Upper lobe of left lung (tissue), 6 donors: Measurements from ENCODE around the gene CEACAM18. TPM values are rescaled to one million over a fixed set of nuclear protein-coding genes. Genes with fewer than 3 reads are reported as not detected.

Experiments used
- ATAC-seq, 2 donors: fragments of 200-7000 bp; cut with Tn5 transposase; one replicate each; pipeline ENCODE4 v1.9.1; 2022; ENCODE audit warnings: mild to moderate bottlenecking in 2 of 2, moderate library complexity in 2 of 2; ENCODE audit not compliant: low FRiP score in 2 of 2
- DNase-seq, 2 donors: peaks; one replicate each; pipeline ENCODE4 v3.0.0-alpha.2; 2019 to 2020
- H3K27ac ChIP-seq, 4 donors: fragments of 200-600 bp; sonication (generic); one replicate each; pipeline ENCODE4 v1.5.1; 2016 to 2019
- H3K27me3 ChIP-seq, 4 donors: fragments of 200-600 bp; sonication (generic); one replicate each; pipeline ENCODE4 v1.5.1; 2017 to 2019
- H3K36me3 ChIP-seq, 4 donors: fragments of 200-600 bp; sonication (generic); one replicate each; pipeline ENCODE4 v1.5.1; 2016 to 2019
- H3K4me1 ChIP-seq, 4 donors: fragments of 200-600 bp; sonication (generic); one replicate each; pipeline ENCODE4 v1.5.1; 2018 to 2019
- H3K4me3 ChIP-seq, 4 donors: fragments of 200-600 bp; sonication (generic); one replicate each; pipeline ENCODE4 v1.5.1; 2017 to 2019; ENCODE audit warnings: mild to moderate bottlenecking in 2 of 4, moderate library complexity in 1 of 4
- H3K9me3 ChIP-seq, 4 donors: fragments of 200-600 bp; sonication (generic); one replicate each; pipeline ENCODE4 v1.5.1; 2018 to 2019
- CTCF ChIP-seq, 6 experiments: fragments of 450-650 bp in 4 of 6; fragments of 200-600 bp in 2 of 6; sonication (generic) in 2 of 6; IDR thresholded peaks; one replicate each; pipeline ENCODE4 v1.5.1; 2016 to 2019; ENCODE audit warnings: antibody characterized with exemption in 6 of 6
- EP300 ChIP-seq, 4 donors: sonication (generic); formaldehyde crosslinking; IDR thresholded peaks; one replicate each; pipeline ENCODE4 v1.5.1; 2017; ENCODE audit warnings: antibody characterized with exemption in 4 of 4, control low read depth in 2 of 4
- POLR2A ChIP-seq, 4 donors: fragments of 450-650 bp; IDR thresholded peaks; one replicate each; pipeline ENCODE4 v1.5.1; 2016 to 2017; ENCODE audit warnings: antibody characterized with exemption in 4 of 4, mild to moderate bottlenecking in 2 of 4
- POLR2AphosphoS5 ChIP-seq, 2 donors: sonication (generic); formaldehyde crosslinking; IDR thresholded peaks; one replicate each; pipeline ENCODE4 v1.5.1; 2017; ENCODE audit warnings: antibody characterized with exemption in 2 of 2
- WGBS, 2 donors: methylation state at CpG; one replicate each; pipeline ENCODE4 v1.1.5; 2017 to 2018; 5-methylcytosine and 5-hydroxymethylcytosine counted together
- total RNA-seq, 6 donors: library from RNA; depleted of rRNA in 4 of 6; stranded (reverse); fragments of >200 nt in 4 of 6; gene quantifications; one replicate each; pipeline versions ENCODE4 v1.1.0 to v1.2.1, GENCODE V29; 2016 to 2021
- donor health status: DM: no; HTN: no; CAD: no; lungs with moderate emphysema.
- donor health status: DM: no; HTN: yes; CAD: no; lungs with severe emphysema.

Gene CEACAM18
- total RNA-seq, 6 donors from 2014 or later = not detected

- Histone ChIP-seq H3K36me3 (no peaks in the 10 kb centered on the region), H3K4me1 (peaks cover 0 to 6% (median 4%) of the 10 kb centered on the region in 4 donors), H3K9me3 (no peaks in the 10 kb centered on the region), H3K27me3 (no peaks in the 10 kb centered on the region), H3K4me3 (no peak overlapping the region), H3K27ac (no peak overlapping the region)
- TF ChIP-seq EP300 (IDR thresholded peaks at IDR 0.05) (no peak), CTCF (IDR thresholded peaks at IDR 0.05) (no peak)
- DNase-seq (no peak), ATAC-seq (peak in 1 of 2 donors; percentile 19)
- WGBS, 2 donors = 34 to 56% methylated on average over 4 of the region's 4 CpGs
Observed at GRCh38 chr19:51469162-51469561, 9.2 kb upstream of the CEACAM18 start.

GRCh38 chr19:51469629-51470028 is 8.7 kb upstream of the CEACAM18 start:
- H3K4me1 ChIP-seq = peaks cover 0 to 6% (median 4%) of the 10 kb centered on the region in 4 donors
- TF ChIP-seq CTCF (IDR thresholded peaks at IDR 0.05) = no peak
- TF ChIP-seq POLR2AphosphoS5 (IDR thresholded peaks at IDR 0.05) = no peak
- TF ChIP-seq POLR2A (IDR thresholded peaks at IDR 0.05) = no peak
- TF ChIP-seq EP300 (IDR thresholded peaks at IDR 0.05) = no peak
- H3K4me3 ChIP-seq = no peak overlapping the region
- WGBS, 2 donors = 40 to 50% methylated on average over 1 of the region's 1 CpG
- no peak for DNase-seq
- no peak overlapping the region for H3K27ac ChIP-seq
- no peaks in the 10 kb centered on the region for H3K27me3 ChIP-seq
- ATAC-seq = peak in 1 of 2 donors; percentile 37
- no peaks in the 10 kb centered on the region for H3K36me3 ChIP-seq
- no peaks in the 10 kb centered on the region for H3K9me3 ChIP-seq

GRCh38 chr19:51470966-51471365 is 7.4 kb upstream of the CEACAM18 start:
- no peaks in the 10 kb centered on the region for H3K36me3 ChIP-seq
- DNase-seq (no peak), ATAC-seq (no peak)

GRCh38 chr19:51471527-51471926 is 6.8 kb upstream of the CEACAM18 start:
- Histone ChIP-seq H3K27me3 (no peaks in the 10 kb centered on the region), H3K9me3 (no peaks in the 10 kb centered on the region), H3K4me1 (peaks cover 0 to 6% (median 4%) of the 10 kb centered on the region in 4 donors), H3K4me3 (no peak overlapping the region), H3K27ac (no peak overlapping the region), H3K36me3 (no peaks in the 10 kb centered on the region)
- DNase-seq = no peak
- TF ChIP-seq POLR2A (IDR thresholded peaks at IDR 0.05) = no peak
- TF ChIP-seq CTCF (IDR thresholded peaks at IDR 0.05) = no peak
- no peak for TF ChIP-seq EP300 (IDR thresholded peaks at IDR 0.05)
- no peak for TF ChIP-seq POLR2AphosphoS5 (IDR thresholded peaks at IDR 0.05)
- no peak for ATAC-seq
- WGBS, 2 donors = 71 to 79% methylated on average over 1 of the region's 1 CpG

More at GRCh38 chr19:51470966-51471365, 7.4 kb upstream of the CEACAM18 start:
- no peak for TF ChIP-seq EP300 (IDR thresholded peaks at IDR 0.05)
- no peak for TF ChIP-seq POLR2A (IDR thresholded peaks at IDR 0.05)
- TF ChIP-seq CTCF (IDR thresholded peaks at IDR 0.05) = no peak
- no peak for TF ChIP-seq POLR2AphosphoS5 (IDR thresholded peaks at IDR 0.05)
- Histone ChIP-seq H3K4me3 (no peak overlapping the region), H3K27ac (no peak overlapping the region), H3K9me3 (no peaks in the 10 kb centered on the region), H3K4me1 (peaks cover 0 to 6% (median 4%) of the 10 kb centered on the region in 4 donors), H3K27me3 (no peaks in the 10 kb centered on the region)
- 70 to 74% methylated on average over 9 of the region's 9 CpGs for WGBS, 2 donors

- Histone ChIP-seq H3K4me1 (peaks cover 0 to 6% (median 2%) of the 10 kb centered on the region in 4 donors), H3K27ac (no peak overlapping the region), H3K36me3 (no peaks in the 10 kb centered on the region), H3K27me3 (no peaks in the 10 kb centered on the region), H3K9me3 (no peaks in the 10 kb centered on the region), H3K4me3 (no peak overlapping the region)
- 27 to 28% methylated on average over 4 of the region's 4 CpGs for WGBS, 2 donors
- no peak for DNase-seq
- TF ChIP-seq POLR2AphosphoS5 (IDR thresholded peaks at IDR 0.05) = no peak
- no peak for TF ChIP-seq POLR2A (IDR thresholded peaks at IDR 0.05)
- TF ChIP-seq CTCF (IDR thresholded peaks at IDR 0.05) = no peak
- no peak for TF ChIP-seq EP300 (IDR thresholded peaks at IDR 0.05)
- no peak for ATAC-seq
Observed at GRCh38 chr19:51472607-51473006, 5.7 kb upstream of the CEACAM18 start.
